Left ventricle myocardium inferior (tissue), 1 donor: Measurements from ENCODE around the gene SLC22A16. TPM values are rescaled to one million over a fixed set of nuclear protein-coding genes. Genes with fewer than 3 reads are reported as not detected.

ENCODE experiments used
- DNase-seq: peaks from one replicate; pipeline ENCODE4 v3.0.0-alpha.2; 2020
- H3K27ac ChIP-seq: fragments of 200-600 bp; replicated peaks from 2 replicates; pipeline ENCODE4 v1.8.0; 2021
- H3K27me3 ChIP-seq: fragments of 200-600 bp; 2 replicates; pipeline ENCODE4 v1.8.0; 2021; ENCODE audit warnings: low read depth
- H3K36me3 ChIP-seq: fragments of 200-600 bp; 2 replicates; pipeline ENCODE4 v1.8.0; 2021
- H3K4me1 ChIP-seq: fragments of 200-600 bp; 2 replicates; pipeline ENCODE4 v1.8.0; 2021
- H3K4me3 ChIP-seq: fragments of 200-600 bp; 2 replicates; pipeline ENCODE4 v1.8.0; 2021; ENCODE audit warnings: mild to moderate bottlenecking, moderate library complexity
- H3K9me3 ChIP-seq: fragments of 200-600 bp; replicated peaks from 2 replicates; pipeline ENCODE4 v1.8.0; 2021
- CTCF ChIP-seq: fragments of 200-600 bp; IDR thresholded peaks from 2 replicates; pipeline ENCODE4 v1.8.0; 2021; ENCODE audit warnings: antibody characterized with exemption, mild to moderate bottlenecking, borderline replicate concordance
- intact Hi-C: fragments of 100-400 bp; cut with micrococcal nuclease; formaldehyde crosslinking; loops from one replicate; pipeline ENCODE4 v1.11.0; 2022
- total RNA-seq: library from RNA; stranded (reverse); fragmentation: NEBNext Ultra II Directional; extraction: Animal tissue kit (Norgen Biotek cat#: 25700); gene quantifications from one replicate; pipeline ENCODE4 v1.2.1, GENCODE V29; 2021
- donor health status: DM: no; HTN: yes; CAD: no; lungs with severe emphysema.

The SLC22A16 gene
- total RNA-seq, 1 donor from 2014 or later: not detected

GRCh38 chr6:110468731-110469130 is 7.7 kb downstream of the SLC22A16 start:
- Histone ChIP-seq H3K4me1 (no peaks in the 10 kb centered on the region), H3K9me3 (peaks cover 12% of the 10 kb centered on the region), H3K27me3 (peaks cover 3% of the 10 kb centered on the region), H3K36me3 (no peaks in the 10 kb centered on the region), H3K27ac (no peak overlapping the region), H3K4me3 (no peak overlapping the region)
- intact Hi-C loops: no loop called here
- TF ChIP-seq CTCF: no peak
- no peak for DNase-seq

- intact Hi-C loops: no loop called here
- Histone ChIP-seq H3K36me3 (no peaks in the 10 kb centered on the region), H3K9me3 (peaks cover 23% of the 10 kb centered on the region), H3K4me1 (no peaks in the 10 kb centered on the region), H3K4me3 (no peak overlapping the region), H3K27ac (no peak overlapping the region), H3K27me3 (no peaks in the 10 kb centered on the region)
- no peak for DNase-seq
- TF ChIP-seq CTCF: no peak
These were observed 8.8 kb downstream of the SLC22A16 start for GRCh38 chr6:110467566-110468140.

DNA sequence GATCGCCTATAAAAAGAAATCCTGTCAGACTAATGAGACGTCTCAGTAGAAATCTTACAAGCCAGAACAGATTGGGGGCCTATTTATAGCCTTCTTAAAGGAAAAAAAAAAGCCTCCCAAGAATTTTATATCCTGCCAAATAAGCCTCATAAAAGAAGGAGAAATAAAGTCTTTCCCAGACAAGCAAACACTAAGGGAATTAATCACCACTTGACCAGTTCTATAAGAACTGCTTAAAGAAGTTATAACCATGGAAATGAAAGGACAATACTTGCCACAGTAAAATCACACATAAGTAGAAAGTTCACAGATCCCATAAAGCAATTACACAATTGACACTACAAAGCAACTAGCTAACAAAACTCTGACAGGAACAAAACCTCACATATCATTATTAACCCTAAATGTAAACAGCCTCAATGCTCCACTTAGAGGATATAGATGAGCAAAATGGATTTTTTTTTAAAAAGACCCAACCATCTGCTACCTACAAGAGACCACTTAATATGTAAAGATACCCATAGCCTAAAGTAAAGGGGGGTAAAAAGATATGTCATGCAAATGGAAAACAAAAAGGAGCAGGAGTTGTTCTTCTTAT is 13.4 kb downstream of the SLC22A16 start:
- H3K27ac ChIP-seq: no peak overlapping the region
- TF ChIP-seq CTCF: no peak
- H3K36me3 ChIP-seq: no peaks in the 10 kb centered on the region
- no peak overlapping the region for H3K4me3 ChIP-seq
- H3K9me3 ChIP-seq: peaks cover 36% of the 10 kb centered on the region
- intact Hi-C loops: no loop called here
- DNase-seq: no peak
- H3K27me3 ChIP-seq: no peaks in the 10 kb centered on the region
- no peaks in the 10 kb centered on the region for H3K4me1 ChIP-seq

DNA sequence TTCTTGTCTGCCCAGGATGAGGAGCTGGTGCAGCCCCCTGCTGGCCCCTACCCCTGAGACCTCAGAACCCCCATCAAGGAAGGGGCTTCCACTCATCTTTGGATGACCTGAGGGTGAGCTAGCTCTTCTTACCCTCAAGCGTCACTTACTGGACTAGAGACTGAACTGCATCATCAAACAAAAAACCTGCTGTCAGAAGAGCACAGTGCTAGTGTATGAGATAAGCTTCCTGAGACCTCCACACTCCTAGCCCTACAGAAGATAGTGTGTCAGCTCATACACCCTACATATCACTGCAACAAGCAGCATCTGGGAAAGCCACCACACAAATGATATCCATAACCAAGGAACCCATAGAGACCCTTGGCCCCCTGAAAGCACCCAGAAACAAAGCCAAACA is 15.0 kb downstream of the SLC22A16 start:
- H3K36me3 ChIP-seq: no peaks in the 10 kb centered on the region
- peaks cover 36% of the 10 kb centered on the region for H3K9me3 ChIP-seq
- intact Hi-C loops: no loop called here
- no peak overlapping the region for H3K4me3 ChIP-seq
- H3K27me3 ChIP-seq: no peaks in the 10 kb centered on the region
- H3K4me1 ChIP-seq: no peaks in the 10 kb centered on the region
- TF ChIP-seq CTCF: no peak
- no peak overlapping the region for H3K27ac ChIP-seq
- DNase-seq: no peak

DNA sequence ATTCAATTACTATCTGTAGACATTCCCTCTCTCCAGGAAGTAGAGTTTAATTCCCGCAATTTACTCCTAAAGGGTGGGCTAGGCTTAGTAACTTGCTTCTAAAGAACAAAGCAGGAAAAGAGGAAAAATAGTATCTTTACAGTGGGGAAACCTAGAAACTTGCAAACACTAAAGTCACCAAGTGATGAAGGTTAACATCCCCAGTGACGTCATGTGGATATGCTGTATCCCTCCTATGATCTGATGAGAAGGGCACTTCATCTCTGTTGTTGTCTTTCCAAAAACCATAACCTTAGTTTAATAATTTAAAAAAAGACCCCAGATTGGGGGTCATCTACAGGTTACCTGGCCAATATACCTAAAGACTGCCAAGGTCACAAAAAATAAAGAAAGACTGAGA is 17.3 kb downstream of the SLC22A16 start:
- intact Hi-C loops: no loop called here
- Histone ChIP-seq H3K9me3 (peaks cover 28% of the 10 kb centered on the region), H3K36me3 (no peaks in the 10 kb centered on the region), H3K4me1 (no peaks in the 10 kb centered on the region), H3K27ac (no peak overlapping the region), H3K27me3 (no peaks in the 10 kb centered on the region), H3K4me3 (no peak overlapping the region)
- DNase-seq: no peak
- TF ChIP-seq CTCF: no peak
